Activated CD8-positive, alpha-beta memory T cell treated with anti-CD3 and anti-CD28 coated beads, Interleukin-2, amount 50 U/mL, for 48 hours (primary cell): ENCODE results near the gene PACSIN2.
"Not testable (repeated sequence)": the region's sequence is repeated elsewhere in the genome, so short reads cannot be mapped to it uniquely, and the experiment has no call there.

Source experiments
- DNase-seq: peaks from one replicate; pipeline ENCODE4 v3.0.0-alpha.2; 2020

The PACSIN2 gene

GRCh38 chr22:42963231-42963595 lies 51.7 kb downstream of the PACSIN2 start:
- DNase-seq, result no peak

GRCh38 chr22:42962295-42963230 lies 52.4 kb downstream of the PACSIN2 start:
- no peak for DNase-seq

GRCh38 chr22:42961810-42962209 lies 53.1 kb downstream of the PACSIN2 start:
- DNase-seq, result no peak

- not testable (repeated sequence) for DNase-seq
These were observed 53.6 kb downstream of the PACSIN2 start for GRCh38 chr22:42961400-42961690.

- no peak for DNase-seq
These were observed 54.2 kb downstream of the PACSIN2 start for GRCh38 chr22:42960531-42961399.

- no peak for DNase-seq
These were observed 55.1 kb downstream of the PACSIN2 start for GRCh38 chr22:42959576-42960509.

GRCh38 chr22:42958937-42959336 lies 56.0 kb downstream of the PACSIN2 start:
- DNase-seq, result no peak

- no peak for DNase-seq
These were observed 57.0 kb downstream of the PACSIN2 start for GRCh38 chr22:42957958-42958357.

GRCh38 chr22:42957544-42957943 lies 57.4 kb downstream of the PACSIN2 start:
- DNase-seq, result no peak

- no peak for DNase-seq
These were observed 59.1 kb downstream of the PACSIN2 start for GRCh38 chr22:42955848-42956247.

- no peak for DNase-seq
These were observed 59.8 kb downstream of the PACSIN2 start for GRCh38 chr22:42955087-42955635.

- DNase-seq, result not testable (repeated sequence)
These were observed 61.2 kb downstream of the PACSIN2 start for GRCh38 chr22:42953751-42954150.

- DNase-seq, result no peak
These were observed 63.7 kb downstream of the PACSIN2 start for GRCh38 chr22:42951093-42951710.

GRCh38 chr22:42950281-42950680 lies 64.7 kb downstream of the PACSIN2 start:
- DNase-seq, result no peak

- no peak for DNase-seq
These were observed 65.8 kb downstream of the PACSIN2 start for GRCh38 chr22:42949159-42949558.

- DNase-seq, result no peak
These were observed 66.7 kb downstream of the PACSIN2 start for GRCh38 chr22:42948294-42948693.

- DNase-seq, result no peak
These were observed 67.5 kb downstream of the PACSIN2 start for GRCh38 chr22:42947211-42947990.

GRCh38 chr22:42946546-42947198 lies 68.3 kb downstream of the PACSIN2 start:
- no peak for DNase-seq

- DNase-seq, result no peak
These were observed 69.2 kb downstream of the PACSIN2 start for GRCh38 chr22:42945736-42946135.

- DNase-seq, result no peak
These were observed 69.9 kb downstream of the PACSIN2 start for GRCh38 chr22:42945027-42945426.

GRCh38 chr22:42944409-42944808 lies 70.5 kb downstream of the PACSIN2 start:
- no peak for DNase-seq
